ENCODE results near the gene CORO1C.
A peak's percentile ranks its signal among the peaks of the same experiment; 100 is the strongest.

The CORO1C gene

DNA sequence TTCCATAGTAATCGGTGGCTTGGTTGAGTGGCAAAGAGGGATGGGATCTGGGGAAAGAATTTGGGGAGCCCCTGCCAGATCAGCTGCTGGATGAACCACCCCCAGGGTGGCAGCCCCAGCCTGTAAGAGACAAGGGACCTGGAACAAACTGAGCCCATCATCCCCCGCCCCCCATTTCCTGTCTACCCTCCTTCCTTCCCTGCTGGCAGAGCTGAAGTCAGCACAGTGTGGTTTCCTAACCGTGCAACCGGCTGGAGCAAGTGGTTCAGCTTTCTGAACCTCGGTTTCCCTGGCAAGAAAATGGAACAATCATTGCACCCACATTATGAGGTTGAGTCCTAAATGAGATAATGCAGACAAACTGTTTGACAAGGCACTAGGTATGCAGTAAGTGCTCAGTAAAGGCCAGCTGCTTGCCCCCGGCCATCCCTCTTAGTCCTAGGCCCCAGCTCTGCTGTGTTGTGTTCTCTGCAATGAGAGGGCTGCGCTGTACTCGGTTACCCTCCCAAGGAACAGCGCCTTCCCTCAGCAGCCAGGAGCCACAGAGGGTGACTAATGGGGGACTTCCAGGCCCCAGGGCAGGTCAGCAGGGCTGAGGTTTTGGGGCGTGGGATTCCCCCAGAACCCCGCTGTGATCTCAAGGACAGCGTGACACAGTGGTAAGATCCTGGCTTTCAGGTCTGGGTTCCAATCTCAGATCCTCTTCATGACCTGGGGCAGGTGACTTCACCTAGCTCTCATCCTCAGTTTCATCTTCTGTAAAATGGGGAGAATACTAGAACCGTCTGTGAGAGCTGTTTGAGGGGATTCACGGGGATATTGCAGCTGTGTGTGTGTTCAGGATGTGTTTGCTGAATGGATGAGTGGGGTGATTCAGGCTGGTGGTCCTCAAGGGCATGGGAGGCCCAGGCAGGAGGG lies 114.1 kb downstream of the CORO1C start:
- Mint-ChIP-seq H3K27me3 (ENCODE audit: low read depth, poor library complexity) (peaks cover 29% of the 10 kb centered on the region), H3K4me1 (peaks cover 21% of the 10 kb centered on the region), H3K9me3 (peaks cover 7% of the 10 kb centered on the region), H3K27ac (no peak overlapping the region), H3K4me3 (no peak overlapping the region), H3K36me3 (ENCODE audit: low read depth) (no peaks in the 10 kb centered on the region)
- TF ChIP-seq CTCF (IDR thresholded peaks at IDR 0.05): no peak
- no peak for DNase-seq

- Mint-ChIP-seq H3K9me3 (peaks cover 7% of the 10 kb centered on the region), H3K4me1 (peaks cover 18% of the 10 kb centered on the region), H3K27me3 (ENCODE audit: low read depth, poor library complexity) (peaks cover 29% of the 10 kb centered on the region), H3K4me3 (no peak overlapping the region), H3K27ac (peak overlapping the region; percentile 59), H3K36me3 (ENCODE audit: low read depth) (no peaks in the 10 kb centered on the region)
- TF ChIP-seq CTCF (IDR thresholded peaks at IDR 0.05): no peak
- DNase-seq: no peak
Measured at GRCh38 chr12:108616359-108616758, 115.0 kb downstream of the CORO1C start.

DNA sequence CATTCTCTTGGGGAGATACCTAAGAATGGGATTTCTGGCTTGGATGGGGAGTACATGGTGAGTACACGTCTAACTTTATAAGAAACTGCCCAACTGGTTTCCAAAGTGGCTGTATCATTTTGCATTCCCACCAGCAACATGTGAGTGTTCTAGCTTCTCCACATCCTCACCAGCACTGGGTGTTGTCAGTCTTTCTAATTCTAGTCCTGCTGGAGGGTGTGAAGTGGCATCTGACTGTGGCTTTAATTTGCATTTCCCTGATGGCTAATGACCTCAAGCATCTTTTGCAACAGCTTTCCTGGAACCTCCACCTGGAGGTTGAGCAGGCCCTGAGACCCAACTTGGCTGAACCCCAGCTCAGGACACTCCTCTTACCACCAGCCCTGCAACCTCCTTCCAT lies 115.4 kb downstream of the CORO1C start:
- Mint-ChIP-seq H3K4me3 (no peak overlapping the region), H3K9me3 (peaks cover 7% of the 10 kb centered on the region), H3K4me1 (peaks cover 18% of the 10 kb centered on the region), H3K27me3 (ENCODE audit: low read depth, poor library complexity) (peaks cover 29% of the 10 kb centered on the region), H3K27ac (no peak overlapping the region), H3K36me3 (ENCODE audit: low read depth) (no peaks in the 10 kb centered on the region)
- TF ChIP-seq CTCF (IDR thresholded peaks at IDR 0.05): no peak
- DNase-seq: no peak

DNA sequence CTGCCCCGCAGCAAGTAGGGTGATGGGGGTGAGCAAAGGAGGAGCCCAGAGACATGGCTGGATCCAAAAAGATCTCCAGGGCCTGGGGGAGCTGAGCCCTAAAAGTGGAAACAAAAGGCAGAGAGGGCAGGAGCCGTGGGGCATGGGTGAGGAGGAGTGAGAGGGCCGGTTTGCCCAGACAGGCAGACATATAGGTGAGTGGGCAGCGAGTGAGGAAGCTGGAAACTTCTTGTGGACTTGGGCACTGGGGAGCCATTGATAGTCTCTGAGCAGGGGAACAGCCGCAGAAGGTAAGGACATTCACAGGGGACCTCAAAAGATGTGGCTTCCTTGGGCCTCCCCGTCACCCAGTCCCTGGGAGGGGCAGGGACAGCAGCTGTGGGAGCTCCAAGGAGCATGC lies 116.7 kb downstream of the CORO1C start:
- Mint-ChIP-seq H3K4me3 (no peak overlapping the region), H3K27me3 (ENCODE audit: low read depth, poor library complexity) (peaks cover 26% of the 10 kb centered on the region), H3K36me3 (ENCODE audit: low read depth) (no peaks in the 10 kb centered on the region), H3K4me1 (peaks cover 22% of the 10 kb centered on the region), H3K27ac (no peak overlapping the region), H3K9me3 (peaks cover 7% of the 10 kb centered on the region)
- TF ChIP-seq CTCF (IDR thresholded peaks at IDR 0.05): no peak
- DNase-seq: no peak

DNA sequence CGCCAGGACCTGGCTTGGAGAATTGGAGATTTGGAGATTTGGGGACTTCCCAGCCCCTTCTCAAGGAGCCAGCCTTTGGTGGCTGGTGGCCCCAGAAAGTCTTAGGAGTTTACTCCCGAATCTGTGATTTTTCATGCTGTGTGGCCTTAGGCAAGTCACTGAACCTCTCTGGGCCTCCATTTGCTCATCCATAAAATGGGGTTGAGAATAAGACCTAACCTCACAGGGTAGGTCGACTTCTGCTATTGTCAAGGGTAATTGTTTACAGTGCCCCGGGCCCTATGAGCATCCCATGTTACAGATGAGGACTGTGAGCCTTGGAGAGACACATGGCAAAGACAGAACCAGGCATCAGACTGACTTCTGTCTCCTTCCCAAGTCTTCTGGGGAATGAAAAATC lies 117.3 kb downstream of the CORO1C start:
- peaks cover 22% of the 10 kb centered on the region for H3K4me1 Mint-ChIP-seq
- DNase-seq: no peak
- peaks cover 7% of the 10 kb centered on the region for H3K9me3 Mint-ChIP-seq
- peaks cover 22% of the 10 kb centered on the region for H3K27me3 Mint-ChIP-seq (ENCODE audit: low read depth, poor library complexity)
- no peaks in the 10 kb centered on the region for H3K36me3 Mint-ChIP-seq (ENCODE audit: low read depth)
- no peak for TF ChIP-seq CTCF (IDR thresholded peaks at IDR 0.05)
- no peak overlapping the region for H3K27ac Mint-ChIP-seq
- H3K4me3 Mint-ChIP-seq: no peak overlapping the region

- no peak for TF ChIP-seq CTCF (IDR thresholded peaks at IDR 0.05)
- Mint-ChIP-seq H3K4me1 (peaks cover 18% of the 10 kb centered on the region), H3K36me3 (ENCODE audit: low read depth) (no peaks in the 10 kb centered on the region), H3K27ac (no peak overlapping the region), H3K9me3 (peaks cover 7% of the 10 kb centered on the region), H3K4me3 (no peak overlapping the region), H3K27me3 (ENCODE audit: low read depth, poor library complexity) (peaks cover 20% of the 10 kb centered on the region)
- DNase-seq: no peak
Measured at GRCh38 chr12:108613548-108613947, 117.8 kb downstream of the CORO1C start.

Measured in nephron progenitor cell (in vitro differentiated cells).